Renal cortex interstitium (tissue), 11 donors: Measurements from ENCODE around the gene HS6ST3. TPM values are rescaled to one million over a fixed set of nuclear protein-coding genes. Genes with fewer than 3 reads are reported as not detected.

Experiments
- DNase-seq, 11 donors: peaks; one replicate each; pipeline ENCODE4 v3.0.0-alpha.2; 2013; ENCODE audit warnings: low read depth in 9 of 11, low spot score in 4 of 11; ENCODE audit errors: extremely low read depth in 1 of 11
- polyA plus RNA-seq, 3 donors: library from polyadenylated mRNA; unstranded; fragments of 120-200 nt; gene quantifications; one replicate each; pipeline ENCODE4 v1.2.1, GENCODE V29; 2013; ENCODE audit not compliant: insufficient read length in 3 of 3

Gene HS6ST3
- polyA plus RNA-seq, 3 donors = 2.8 to 4.2 (median 2.8) TPM

DNA sequence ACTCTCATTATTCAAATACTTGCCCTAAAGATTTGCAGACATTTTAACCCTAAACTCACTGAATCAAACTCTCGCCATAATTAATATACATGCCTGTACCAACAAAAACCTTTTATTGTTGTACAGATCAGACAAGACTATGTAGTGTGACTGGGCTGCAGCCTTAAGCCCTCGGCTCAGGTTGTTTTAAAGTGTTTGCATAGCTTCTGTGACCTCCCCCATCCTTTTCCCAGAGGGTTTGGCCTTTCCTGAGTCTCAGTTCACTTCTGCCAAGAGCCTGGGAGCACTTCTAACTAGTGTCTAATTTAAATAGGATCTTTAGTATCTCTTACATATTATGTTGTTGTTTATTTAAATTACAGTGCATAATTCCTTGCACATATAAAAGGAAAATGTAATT lies 158.2 kb downstream of the HS6ST3 start:
- no peak for DNase-seq

DNA sequence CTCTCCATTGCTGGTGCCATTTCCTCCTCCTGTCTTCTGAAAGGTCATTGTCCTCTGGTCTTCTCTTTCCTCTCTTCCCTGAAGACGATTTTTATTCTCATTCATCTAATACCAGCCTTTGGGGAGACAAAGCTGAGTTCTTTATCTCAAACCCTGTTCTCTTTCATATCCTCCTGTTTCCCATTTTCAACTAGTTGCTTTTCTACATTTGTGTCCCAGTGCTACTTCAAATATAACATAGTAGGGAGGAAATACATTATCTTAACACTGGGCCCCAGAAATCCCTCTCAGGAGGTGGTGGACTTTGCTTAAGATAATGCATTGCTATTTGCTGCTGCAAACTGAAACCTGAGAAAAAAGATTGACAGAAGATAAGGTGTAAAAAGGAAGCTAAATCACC lies 159.1 kb downstream of the HS6ST3 start:
- no peak for DNase-seq

DNA sequence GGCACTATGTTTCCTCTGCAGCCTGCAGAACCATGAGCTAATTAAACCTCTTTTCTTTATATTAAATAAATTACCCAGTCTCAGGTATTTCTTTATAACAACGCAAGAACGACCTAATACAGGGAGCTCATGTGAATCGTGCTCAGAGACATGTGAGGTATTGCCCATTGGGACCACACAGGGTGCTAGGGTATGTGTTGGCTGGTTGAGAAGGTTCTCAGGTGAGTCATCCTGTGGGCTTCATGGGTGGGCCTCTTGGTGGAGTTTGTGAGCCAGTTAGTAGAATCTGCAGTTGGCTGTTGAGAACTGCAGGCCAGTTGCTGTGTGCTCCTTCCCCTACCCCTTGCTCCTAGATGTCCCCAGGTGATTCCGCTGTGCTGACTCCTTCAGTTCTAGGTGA lies 163.0 kb downstream of the HS6ST3 start:
- no peak for DNase-seq

DNA sequence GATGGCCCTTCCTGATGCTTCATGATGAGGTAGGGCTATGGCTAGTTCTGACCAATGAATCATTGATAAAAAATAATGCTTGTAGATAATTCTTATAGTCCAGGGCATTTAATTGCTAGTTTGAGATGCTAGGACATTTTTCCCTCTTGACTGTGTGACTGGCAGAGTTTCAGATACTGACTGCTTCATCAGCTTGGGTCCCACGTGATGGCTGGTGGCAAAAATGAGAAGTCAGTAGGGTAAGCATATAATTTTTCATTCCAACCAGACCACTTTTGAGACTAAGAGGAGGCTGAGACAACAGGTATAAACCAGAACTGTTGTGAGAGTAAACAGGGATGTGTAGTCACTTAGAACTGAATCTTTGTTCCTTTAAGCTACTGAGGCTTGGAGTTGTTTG lies 183.3 kb downstream of the HS6ST3 start:
- no peak for DNase-seq

DNA sequence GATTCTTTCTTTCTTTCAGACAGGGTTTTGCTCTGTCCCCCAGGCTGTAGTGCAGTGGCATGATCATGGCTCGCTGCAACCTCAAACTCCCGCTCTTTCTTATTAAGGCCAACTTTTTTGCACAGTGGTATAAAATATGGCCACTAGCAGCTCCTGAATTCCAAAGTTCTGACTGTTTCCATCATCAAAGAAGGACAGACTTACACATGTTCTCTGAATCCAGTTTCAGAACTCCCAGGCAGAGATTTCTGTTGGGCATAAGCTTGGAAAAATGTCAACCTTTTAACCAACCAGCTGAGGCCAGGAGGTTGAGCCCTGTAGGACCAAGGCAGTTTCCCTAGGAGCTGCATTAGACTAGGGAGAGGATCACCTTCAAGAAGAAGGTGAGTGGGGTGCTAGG lies 184.1 kb downstream of the HS6ST3 start:
- no peak for DNase-seq

DNA sequence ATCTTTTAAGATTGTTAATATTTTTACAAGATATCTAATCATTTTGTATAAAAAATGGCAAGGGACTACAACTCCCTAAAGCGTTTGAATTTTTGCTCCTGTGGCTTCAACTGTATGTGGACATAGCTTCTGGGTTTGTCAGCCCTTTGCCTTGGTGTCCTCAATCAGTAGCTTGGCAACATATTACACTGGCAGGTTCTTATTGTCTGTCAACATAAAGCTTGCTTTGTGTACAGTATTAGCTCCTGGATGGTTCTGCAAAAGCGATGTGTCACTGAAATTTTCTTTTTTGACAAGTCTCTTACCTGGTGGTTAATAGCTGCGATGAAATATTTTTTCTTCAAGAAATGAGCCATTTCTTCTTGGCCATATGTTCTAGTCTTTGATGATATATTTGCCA lies 190.0 kb downstream of the HS6ST3 start:
- DNase-seq = no peak

DNA sequence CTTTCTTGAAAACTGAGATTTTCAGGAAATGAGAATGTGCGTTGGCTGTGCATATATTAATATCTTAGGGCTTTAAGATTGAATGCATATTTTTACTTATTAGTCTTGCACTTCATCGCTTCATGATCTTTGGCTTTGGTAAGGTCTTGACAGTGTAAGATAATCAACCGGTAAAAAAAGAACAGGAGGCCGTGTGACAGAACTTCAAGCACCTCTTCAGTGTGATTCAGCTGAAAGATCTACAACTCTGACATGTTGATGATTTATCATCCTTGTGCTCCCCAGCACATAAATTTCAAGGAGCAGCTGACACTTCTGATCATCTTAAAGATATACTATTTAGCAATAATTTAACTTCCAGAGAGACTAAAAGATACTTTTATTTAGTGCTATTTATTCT lies 195.1 kb downstream of the HS6ST3 start:
- no peak for DNase-seq

DNA sequence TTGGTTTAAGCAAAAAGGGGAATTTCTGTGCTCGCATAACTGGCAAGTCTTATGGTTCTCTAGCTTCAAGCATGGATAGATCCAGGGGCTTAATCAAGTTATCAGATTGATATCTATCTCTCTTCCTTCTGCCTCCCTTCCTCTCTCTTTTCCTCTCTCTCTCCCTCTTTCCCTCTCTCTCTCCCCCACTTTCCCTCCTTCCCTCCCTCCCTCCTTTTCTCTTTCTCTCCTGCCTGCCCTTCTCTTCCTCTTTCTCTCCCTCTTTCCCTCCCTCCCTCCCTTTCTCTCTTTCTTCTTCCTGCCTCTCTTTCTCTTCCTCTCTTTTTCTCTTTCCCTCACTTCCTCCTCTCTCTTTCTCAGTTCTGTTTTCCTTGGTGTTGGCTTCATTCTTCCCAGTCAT lies 195.8 kb downstream of the HS6ST3 start:
- DNase-seq = no peak

DNA sequence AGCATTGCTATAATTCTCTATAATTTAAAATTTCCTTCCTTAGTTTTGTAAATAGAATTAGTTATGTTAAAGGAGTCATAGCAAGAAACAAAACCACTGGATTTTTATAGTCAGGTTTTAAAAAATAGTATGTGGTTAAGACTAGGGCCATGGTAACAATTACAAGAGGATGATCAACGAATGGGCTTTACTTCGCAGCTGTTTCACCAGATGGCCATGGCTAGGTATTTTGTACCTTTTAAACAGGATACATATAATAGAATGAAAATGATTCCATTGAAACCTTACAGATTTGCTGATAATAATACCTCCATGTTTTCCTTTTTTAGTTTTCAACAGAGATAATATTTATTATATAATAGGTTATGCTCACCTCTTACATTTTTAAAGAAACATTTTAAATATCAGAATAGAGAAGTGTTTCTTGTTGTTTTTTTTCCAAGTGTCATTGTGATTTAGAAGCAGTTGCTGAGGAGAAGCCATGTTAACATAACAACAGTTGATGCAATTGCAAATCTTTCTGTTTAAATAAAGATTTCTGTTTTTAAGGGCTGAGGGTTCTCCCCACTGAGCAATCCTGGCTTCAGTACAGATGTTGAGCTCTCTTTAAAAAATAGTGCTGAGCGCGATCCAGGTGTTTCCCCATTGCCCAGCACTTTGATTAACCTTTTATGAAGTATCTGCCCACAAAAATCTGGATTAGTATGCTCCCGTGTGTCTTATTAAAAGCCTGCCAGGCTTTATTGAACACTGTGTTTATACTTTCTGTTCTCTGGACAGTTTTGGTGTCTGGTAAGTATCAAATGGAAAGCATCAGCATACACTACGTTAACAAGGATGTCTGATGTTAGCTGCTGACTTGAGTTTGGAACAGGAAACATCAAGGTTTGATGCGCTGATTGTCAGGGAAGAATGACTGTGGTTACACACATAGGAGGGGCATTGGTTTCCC lies 205.3 kb downstream of the HS6ST3 start:
- no peak for DNase-seq

DNA sequence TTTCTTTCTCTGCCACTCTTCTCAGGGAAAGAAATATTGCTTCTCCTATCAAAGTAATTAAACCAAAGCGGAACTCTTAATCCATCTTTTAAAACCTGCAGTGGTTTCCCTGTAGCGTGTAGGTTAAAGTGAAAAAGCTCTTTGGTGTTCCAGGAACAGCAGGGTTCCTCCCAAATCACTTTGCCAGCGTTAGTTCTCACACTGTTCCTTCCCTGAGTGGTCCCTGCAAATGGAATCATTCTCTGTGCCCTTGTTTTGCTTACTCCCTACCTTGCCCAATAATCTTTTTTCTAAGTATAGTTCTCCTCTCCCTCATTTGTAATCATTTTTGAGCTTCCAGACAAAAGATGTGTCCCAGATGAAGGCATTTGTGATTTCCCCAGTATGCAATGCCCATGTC lies 207.5 kb downstream of the HS6ST3 start:
- no peak for DNase-seq

DNA sequence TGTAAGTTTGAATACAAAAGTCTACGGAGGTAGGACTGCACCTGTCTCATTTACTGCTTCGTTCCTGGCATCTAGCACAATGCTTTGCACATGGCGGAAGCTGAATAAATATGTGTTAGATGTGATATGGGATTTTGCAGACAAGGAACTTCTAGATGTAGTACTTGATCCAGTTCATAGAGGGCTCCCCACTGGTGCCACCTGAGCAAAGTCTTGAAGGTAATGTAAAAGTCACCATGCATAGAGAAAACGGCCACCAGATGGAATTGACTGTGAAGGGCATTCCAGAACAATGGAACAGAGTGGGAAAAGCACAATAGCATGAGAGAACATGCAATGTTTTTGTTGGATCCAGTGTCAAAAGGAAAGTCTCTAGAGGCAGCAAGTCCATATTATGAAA lies 209.3 kb downstream of the HS6ST3 start:
- no peak for DNase-seq

DNA sequence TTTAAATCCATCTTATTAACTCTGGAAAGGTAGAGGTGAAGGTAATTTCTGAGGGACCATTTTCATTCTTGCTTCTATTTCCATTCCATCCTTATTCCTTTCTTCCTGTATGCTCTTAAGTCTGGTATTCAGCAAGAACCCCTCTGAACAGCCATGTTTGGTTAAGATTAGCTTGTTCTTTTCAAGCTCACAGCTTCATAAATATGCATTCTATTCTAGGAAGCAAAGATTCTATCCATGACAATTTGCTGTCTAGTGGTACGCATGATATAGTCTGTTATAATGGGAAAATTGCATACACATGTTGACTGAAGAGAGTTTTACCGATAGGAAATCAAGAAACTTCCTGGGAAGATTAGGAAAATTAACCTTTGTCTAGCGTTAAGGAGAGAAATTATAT lies 218.7 kb downstream of the HS6ST3 start:
- DNase-seq = no peak

DNA sequence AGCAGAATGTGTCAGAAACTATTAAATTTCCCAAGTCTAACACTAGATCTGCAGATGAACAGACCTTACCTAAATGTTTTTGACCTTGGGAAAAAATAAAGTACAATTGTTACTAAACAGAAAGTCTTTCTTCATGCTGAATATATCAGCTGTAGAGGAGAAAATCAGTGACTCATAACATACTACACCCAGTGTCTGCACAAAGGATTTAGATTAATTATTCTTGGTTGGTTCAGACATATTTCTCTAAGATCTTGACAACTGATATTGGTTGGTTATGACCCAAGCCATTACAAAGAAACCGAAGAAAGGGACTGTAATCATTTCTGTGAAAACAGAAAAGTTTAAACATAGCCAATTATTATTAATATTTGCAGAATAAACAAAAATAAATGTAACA lies 225.1 kb downstream of the HS6ST3 start:
- no peak for DNase-seq

DNA sequence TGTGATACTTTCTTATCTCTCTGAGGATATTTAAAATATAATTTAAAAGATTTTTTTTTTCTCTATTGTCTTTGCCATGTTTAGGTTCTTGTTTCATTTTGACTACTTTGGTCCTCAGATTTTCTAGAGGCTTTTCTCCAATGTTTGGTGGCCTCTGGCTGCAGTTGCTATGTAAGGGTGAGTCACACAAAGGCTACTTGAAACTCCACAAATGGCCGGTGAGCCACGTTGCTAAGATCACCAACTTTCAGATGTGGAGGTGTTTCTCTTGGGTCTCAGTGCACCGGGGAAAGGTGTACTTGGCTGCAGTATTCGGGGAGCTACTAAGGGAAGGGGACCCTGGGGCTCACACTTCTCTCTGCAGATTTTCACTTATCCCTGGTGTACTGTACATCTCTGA lies 248.1 kb downstream of the HS6ST3 start:
- no peak for DNase-seq

DNA sequence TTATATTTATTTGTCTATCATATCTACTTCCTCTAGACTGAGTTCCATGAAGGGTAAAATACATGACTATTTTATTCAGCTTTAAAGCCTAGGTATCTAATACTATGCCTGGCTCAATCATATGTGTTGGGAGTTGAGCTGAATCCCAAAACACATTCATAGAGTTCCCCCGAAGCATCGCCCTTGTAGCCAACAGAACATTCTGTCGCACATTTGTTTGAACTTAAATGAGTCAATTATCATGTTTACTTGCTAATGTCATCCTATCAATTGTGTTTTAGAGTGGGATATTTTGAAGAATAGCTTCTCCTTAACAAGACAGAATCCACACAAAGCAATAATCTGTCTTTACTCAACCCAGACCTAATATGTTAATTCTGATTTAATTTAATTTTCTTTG lies 252.4 kb downstream of the HS6ST3 start:
- no peak for DNase-seq

DNA sequence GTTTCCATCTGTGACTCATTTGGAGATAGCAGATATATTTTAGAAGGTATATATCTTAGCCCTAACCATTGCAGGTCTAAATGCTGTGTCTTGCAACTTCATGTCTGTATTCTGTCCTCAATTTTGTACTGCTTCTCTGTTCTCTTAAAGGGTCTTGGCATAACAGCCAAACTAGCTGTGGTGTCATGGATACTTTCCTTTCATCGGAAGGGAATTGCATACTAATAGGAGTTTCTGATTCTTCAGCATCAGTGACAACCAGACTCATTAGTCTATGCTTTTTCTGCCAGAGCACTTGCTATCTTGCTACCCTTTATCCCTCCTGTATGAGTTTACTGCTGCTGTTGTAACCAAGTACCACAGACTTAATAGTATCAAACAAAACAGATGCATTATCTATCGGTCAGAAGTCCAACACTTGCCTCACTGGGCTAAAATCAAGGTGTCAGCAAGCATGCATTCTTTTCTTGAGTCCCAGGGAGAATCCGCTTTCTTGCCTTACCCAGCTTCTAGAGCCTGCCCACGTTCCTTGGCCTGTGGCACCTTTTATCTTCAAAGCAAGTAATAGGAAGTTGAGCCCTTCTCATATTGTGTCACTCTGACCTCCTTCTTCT lies 253.1 kb downstream of the HS6ST3 start:
- DNase-seq = no peak

DNA sequence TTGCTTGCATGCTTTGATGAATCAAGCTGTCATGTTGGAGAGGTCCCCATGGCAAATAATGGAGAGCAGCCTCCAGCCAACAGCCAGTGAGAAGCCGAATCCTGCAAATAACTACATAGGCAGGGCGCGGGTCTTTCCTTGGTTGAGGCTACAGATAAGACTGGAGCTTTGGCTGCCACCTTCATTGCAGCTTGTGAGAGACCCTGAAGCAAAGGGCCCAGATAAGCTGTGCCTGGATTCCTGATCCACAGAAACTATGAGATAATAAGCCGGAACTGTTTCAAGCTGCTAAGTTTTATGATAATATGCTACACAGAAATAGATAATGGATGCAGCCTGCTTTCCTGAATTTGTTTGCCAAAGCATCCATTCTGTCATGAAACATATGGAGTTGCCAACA lies 257.0 kb downstream of the HS6ST3 start:
- no peak for DNase-seq

DNA sequence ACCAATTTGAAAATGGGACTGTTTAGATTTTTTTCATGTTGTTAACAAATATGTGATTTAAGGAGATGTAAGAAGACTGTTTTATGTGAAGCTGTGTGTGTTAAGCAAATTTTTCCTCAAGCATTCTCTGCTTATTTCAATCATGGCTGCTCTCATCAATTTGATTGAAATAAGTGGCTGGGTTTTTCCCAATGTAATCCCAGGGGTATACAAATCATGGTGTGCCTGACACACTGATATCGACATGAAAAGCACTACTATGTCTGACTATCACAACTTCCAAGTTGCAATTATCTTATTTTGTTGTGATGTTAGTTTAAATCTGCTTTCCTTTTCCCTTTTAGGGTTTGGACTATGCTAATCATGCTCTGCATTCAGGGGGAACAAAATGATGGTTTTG lies 283.7 kb downstream of the HS6ST3 start:
- no peak for DNase-seq

DNA sequence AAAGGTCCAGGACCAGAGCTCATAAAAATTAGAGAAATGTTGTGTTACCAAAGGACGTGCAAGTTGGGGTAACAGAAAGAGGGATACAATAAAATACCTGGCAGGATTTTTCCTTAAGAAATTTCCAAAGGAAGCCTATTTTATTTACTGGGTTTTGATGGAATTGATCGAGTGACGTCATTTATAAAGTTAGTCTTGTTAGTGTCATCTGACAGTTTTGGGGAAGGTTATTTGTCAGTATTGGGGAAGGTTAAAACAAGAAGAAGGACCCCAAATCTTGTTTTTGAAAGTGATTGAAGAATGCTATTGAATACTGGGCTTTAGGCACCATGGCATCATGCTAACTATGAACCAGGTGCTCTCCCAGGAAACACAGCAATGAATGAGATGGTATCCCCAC lies 287.9 kb downstream of the HS6ST3 start:
- no peak for DNase-seq

DNA sequence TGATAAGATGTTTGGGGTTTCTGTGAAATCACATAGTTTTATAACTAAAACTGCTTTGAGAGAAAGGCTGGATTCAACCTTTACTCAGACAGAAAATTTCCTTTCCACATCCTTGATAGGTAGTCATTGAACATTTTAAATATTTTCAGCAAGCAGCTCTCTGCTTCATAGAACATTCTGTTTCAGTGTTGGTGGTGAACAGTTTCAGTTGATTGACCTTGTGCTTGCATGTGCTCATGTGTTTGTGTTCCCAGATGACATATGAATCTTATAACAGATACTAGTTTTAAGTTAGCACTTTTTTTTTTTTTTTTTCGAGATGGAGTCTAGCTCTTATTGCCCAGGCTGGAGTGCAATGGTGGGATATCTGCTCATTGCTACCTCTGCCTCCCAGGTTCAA lies 290.1 kb downstream of the HS6ST3 start:
- no peak for DNase-seq

DNA sequence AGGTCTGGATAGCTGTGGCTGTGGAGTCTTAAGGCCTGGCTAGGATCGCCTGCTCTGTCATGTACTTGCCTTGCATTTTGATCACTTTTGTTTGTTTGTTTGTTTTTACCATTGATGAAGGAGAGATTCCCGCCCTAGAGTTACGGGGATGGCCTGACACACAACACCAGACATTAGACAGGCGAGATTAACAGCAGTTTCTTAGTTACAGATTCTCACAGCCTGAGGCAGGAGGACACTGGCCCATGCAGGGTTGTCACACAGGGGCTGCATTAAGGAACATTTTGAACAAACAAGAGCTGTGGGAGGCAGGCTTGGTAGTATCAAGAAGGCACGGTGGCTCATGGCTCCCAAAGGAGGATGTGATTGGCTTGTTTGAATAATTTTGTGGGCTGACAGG lies 291.8 kb downstream of the HS6ST3 start:
- no peak for DNase-seq
